ENCODE data around the gene EVPLL. TPM values are rescaled to one million over a fixed set of nuclear protein-coding genes. Genes with fewer than 3 reads are reported as not detected.
"Not testable (repeated sequence)": the region's sequence is repeated elsewhere in the genome, so short reads cannot be mapped to it uniquely, and the experiment has no call there.

The EVPLL gene
- not detected for total RNA-seq
- polyA plus RNA-seq, result under 1 TPM in 1 of 2 donors, not detected in 1; 0.09 TPM

- FAIRE-seq (no peak), ATAC-seq (peak in 3 of 4 donors; percentile 59 to 75 (median 64)), DNase-seq (no peak)
- intact Hi-C loops (cut with DNase I), result no loop called here
- no peak within 1 kb of the TSS for H3K27ac ChIP-seq
- no peaks in the 10 kb centered on the region for H3K4me1 ChIP-seq
- no peaks in the 10 kb centered on the region for H3K36me3 ChIP-seq
- H3K4me3 ChIP-seq, result no peak within 1 kb of the TSS
- no peaks in the 10 kb centered on the region for H3K9me3 ChIP-seq
- TF ChIP-seq, protein P1, sequence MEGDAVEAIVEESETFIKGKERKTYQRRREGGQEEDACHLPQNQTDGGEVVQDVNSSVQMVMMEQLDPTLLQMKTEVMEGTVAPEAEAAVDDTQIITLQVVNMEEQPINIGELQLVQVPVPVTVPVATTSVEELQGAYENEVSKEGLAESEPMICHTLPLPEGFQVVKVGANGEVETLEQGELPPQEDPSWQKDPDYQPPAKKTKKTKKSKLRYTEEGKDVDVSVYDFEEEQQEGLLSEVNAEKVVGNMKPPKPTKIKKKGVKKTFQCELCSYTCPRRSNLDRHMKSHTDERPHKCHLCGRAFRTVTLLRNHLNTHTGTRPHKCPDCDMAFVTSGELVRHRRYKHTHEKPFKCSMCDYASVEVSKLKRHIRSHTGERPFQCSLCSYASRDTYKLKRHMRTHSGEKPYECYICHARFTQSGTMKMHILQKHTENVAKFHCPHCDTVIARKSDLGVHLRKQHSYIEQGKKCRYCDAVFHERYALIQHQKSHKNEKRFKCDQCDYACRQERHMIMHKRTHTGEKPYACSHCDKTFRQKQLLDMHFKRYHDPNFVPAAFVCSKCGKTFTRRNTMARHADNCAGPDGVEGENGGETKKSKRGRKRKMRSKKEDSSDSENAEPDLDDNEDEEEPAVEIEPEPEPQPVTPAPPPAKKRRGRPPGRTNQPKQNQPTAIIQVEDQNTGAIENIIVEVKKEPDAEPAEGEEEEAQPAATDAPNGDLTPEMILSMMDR (IDR thresholded peaks at IDR 0.05), result no peak
- H3K27me3 ChIP-seq, result no peaks in the 10 kb centered on the region
- 65 to 79% methylated on average over 18 to 20 of the region's 20 CpGs for WGBS, 2 donors
Observed at GRCh38 chr17:18377437-18378204, at the start of gene EVPLL. Gene EVPLL (plus strand): TSS chr17:18377778. CDS start chr17:18380938, 3,160 bp downstream.

- ATAC-seq (no peak), FAIRE-seq (no peak), DNase-seq (no peak)
- intact Hi-C loops (cut with DNase I), result no loop called here
- H3K4me1 ChIP-seq, result no peaks in the 10 kb centered on the region
- no peak overlapping the region for H3K27ac ChIP-seq
- no peaks in the 10 kb centered on the region for H3K9me3 ChIP-seq
- H3K4me3 ChIP-seq, result no peak overlapping the region
- no peaks in the 10 kb centered on the region for H3K27me3 ChIP-seq
- peaks cover 0 to 24% (median 3%) of the 10 kb centered on the region in 3 donors for H3K36me3 ChIP-seq
- TF ChIP-seq, protein P1 (IDR thresholded peaks at IDR 0.05), result no peak
- 92 to 93% methylated on average over 9 of the region's 9 CpGs for WGBS, 2 donors
Observed at GRCh38 chr17:18328643-18329204, 48.9 kb upstream of the EVPLL start.

DNA sequence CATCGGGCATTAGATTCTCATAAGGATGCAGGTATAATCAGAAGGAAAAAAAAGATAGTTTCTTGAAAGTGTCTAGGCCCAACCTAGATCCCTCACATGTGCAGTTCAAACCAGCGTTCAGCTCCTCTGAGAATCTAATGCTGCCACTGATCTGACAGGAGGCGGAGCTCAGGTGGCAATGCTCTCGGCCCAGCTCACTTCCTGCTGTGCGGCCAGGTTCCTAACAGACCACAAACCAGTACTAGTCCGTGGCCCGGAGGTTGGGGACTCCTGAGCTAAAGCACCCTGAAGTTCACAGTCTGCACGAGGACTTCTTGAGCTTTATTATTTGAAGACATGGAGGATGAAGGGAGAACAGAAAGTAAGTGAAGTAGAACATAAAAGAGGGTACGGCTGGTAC, 45.7 kb upstream of the EVPLL start:
- FAIRE-seq (no peak), ATAC-seq (no peak), DNase-seq (no peak)
- Histone ChIP-seq H3K27ac (no peak overlapping the region), H3K4me3 (no peak overlapping the region), H3K9me3 (no peaks in the 10 kb centered on the region), H3K4me1 (no peaks in the 10 kb centered on the region), H3K27me3 (no peaks in the 10 kb centered on the region), H3K36me3 (peaks cover 0 to 16% (median 3%) of the 10 kb centered on the region in 3 donors)
- WGBS, 2 donors, result 84 to 88% methylated on average over 9 of the region's 9 CpGs
- TF ChIP-seq, protein P1 (IDR thresholded peaks at IDR 0.05), result no peak
- intact Hi-C loops (cut with DNase I), result no loop called here

DNA sequence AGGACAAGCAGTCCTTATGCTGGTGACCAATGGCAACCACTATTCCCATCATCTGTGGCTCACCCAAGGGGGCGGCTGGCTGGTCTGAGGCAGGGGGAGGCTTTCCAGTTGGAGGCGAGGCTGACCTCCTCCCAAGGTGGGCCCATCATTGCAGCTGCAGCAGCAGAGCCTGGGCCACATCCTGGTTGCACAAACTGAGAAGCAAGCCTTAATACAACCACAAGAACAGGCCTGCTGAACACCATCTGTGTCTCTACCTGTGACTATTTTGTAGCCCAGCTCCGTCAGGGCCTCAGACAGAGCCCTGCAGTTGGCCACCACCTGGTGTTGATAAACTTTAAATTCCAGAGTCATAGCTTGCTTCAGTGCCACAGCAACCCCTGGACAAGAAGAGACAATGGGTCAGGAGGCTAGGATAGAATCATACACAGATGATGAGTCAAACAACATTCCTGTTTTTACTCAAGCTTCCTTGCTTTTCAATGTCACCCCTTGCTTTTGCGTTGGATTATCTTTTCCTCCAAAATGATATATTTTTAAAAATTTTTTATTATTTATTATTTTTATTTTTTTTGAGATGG, 44.6 kb upstream of the EVPLL start:
- FAIRE-seq (no peak), DNase-seq (no peak), ATAC-seq (no peak)
- WGBS, 2 donors, result 80 to 90% methylated on average over 4 of the region's 4 CpGs
- Histone ChIP-seq H3K9me3 (no peaks in the 10 kb centered on the region), H3K27me3 (no peaks in the 10 kb centered on the region), H3K4me1 (no peaks in the 10 kb centered on the region), H3K36me3 (peaks cover 0 to 16% (median 3%) of the 10 kb centered on the region in 3 donors), H3K27ac (no peak overlapping the region), H3K4me3 (no peak overlapping the region)
- TF ChIP-seq, protein P1 (IDR thresholded peaks at IDR 0.05), result no peak
- intact Hi-C loops (cut with DNase I), result no loop called here

DNA sequence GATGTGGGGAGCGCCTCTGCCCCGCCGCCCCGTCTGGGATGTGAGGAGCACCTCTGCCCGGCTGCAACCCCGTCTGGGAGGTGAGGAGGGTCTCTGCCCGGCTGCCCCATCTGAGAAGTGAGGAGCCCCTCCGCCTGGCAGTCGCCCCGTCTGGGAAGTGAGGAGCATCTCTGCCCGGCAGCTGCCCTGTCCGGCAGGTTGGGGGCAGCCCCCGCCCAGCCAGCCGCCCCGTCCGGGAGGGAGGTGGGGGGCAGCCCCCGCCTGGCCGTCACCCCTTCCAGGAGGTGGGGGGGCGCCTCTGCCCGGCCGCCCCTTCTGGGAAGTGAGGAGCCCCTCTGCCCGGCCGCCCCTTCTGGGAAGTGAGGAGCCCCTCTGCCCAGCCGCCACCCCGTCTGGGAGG, 39.4 kb upstream of the EVPLL start:
- 95 to 96% methylated on average over 19 to 25 of the region's 25 CpGs for WGBS, 2 donors
- H3K27me3 ChIP-seq; H3K4me3 ChIP-seq; intact Hi-C loops (cut with DNase I); H3K4me1 ChIP-seq; H3K9me3 ChIP-seq; H3K27ac ChIP-seq; FAIRE-seq; ATAC-seq: not testable (repeated sequence)
- DNase-seq, result peak in 1 of 6 donors; percentile 58
- peaks cover 0 to 11% (median 0%) of the 10 kb centered on the region in 3 donors for H3K36me3 ChIP-seq
